HL-60 (cell line): ENCODE measurements around the gene PCDH15. TPM values are rescaled to one million over a fixed set of nuclear protein-coding genes. Genes with fewer than 3 reads are reported as not detected.

Source experiments
- DNase-seq, 2 experiments: peaks; one replicate each; pipeline ENCODE4 v3.0.0-alpha.2; 2010 to 2020; ENCODE audit warnings: low read depth in 1 of 2, low spot score in 1 of 2
- H3K27ac ChIP-seq: fragments of 250-450 bp; sonication (Bioruptor Pico); replicated peaks from 2 replicates; pipeline ENCODE4 v1.5.1; 2020; ENCODE audit warnings: mild to moderate bottlenecking, moderate library complexity
- H3K27me3 ChIP-seq: fragments of 250-450 bp; sonication (Bioruptor Pico); 2 replicates; pipeline ENCODE4 v1.5.1; 2021; ENCODE audit warnings: mild to moderate bottlenecking, moderate library complexity; ENCODE audit not compliant: insufficient read depth, poor library complexity, severe bottlenecking
- H3K4me3 ChIP-seq: replicated peaks from 2 replicates; pipeline ENCODE4 v1.5.1; 2011; ENCODE audit warnings: mild to moderate bottlenecking, control low read depth, low read length; ENCODE audit not compliant: insufficient read depth
- GABPA ChIP-seq: IDR thresholded peaks from 2 replicates; pipeline ENCODE4 v1.6.1; 2012; ENCODE audit warnings: low read depth
- POLR2AphosphoS5 ChIP-seq: IDR thresholded peaks from 2 replicates; pipeline ENCODE4 v1.6.1; 2012; ENCODE audit warnings: low read depth
- SPI1 ChIP-seq: IDR thresholded peaks from 2 replicates; pipeline ENCODE4 v1.6.1; 2012; ENCODE audit warnings: low read depth, mild to moderate bottlenecking, borderline replicate concordance
- microRNA-seq: library from miRNA; unstranded; fragments of <30 nt; microRNA quantifications from one replicate; pipeline ENCODE4, GENCODE V29; 2018
- TF ChIP-seq, protein P1 (sequence below): IDR thresholded peaks from 2 replicates; pipeline ENCODE4 v1.6.1; 2012; ENCODE audit warnings: low read depth; ENCODE audit not compliant: insufficient replicate concordance
- TF ChIP-seq, protein P2 (sequence below): IDR thresholded peaks from one replicate; pipeline ENCODE4 v1.5.1; 2011; ENCODE audit warnings: low read length, control low read depth, inconsistent platforms; ENCODE audit not compliant: insufficient read depth

Gene PCDH15

DNA sequence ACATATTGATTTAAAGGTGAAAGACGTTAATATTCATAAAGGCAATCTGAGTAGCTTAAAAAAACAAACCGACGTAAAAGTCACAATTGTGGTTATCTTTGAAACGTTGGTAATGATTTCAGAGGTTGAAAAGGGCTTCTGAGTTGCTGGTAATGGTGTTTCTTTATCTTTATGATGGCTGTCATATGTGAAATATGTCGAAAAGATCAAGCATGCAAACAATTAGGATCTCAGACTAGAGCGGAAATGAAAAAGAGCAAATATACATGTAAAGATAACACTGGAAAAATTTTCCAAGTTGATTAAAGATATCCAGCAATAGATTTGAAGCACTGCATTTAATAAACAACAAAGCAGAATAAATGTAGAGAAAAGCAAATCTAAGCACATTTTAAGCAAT, 1030.1 kb downstream of the PCDH15 start:
- no peak overlapping the region for H3K27ac ChIP-seq
- no peak for TF ChIP-seq POLR2AphosphoS5
- no peak for TF ChIP-seq GABPA
- TF ChIP-seq, protein P1, sequence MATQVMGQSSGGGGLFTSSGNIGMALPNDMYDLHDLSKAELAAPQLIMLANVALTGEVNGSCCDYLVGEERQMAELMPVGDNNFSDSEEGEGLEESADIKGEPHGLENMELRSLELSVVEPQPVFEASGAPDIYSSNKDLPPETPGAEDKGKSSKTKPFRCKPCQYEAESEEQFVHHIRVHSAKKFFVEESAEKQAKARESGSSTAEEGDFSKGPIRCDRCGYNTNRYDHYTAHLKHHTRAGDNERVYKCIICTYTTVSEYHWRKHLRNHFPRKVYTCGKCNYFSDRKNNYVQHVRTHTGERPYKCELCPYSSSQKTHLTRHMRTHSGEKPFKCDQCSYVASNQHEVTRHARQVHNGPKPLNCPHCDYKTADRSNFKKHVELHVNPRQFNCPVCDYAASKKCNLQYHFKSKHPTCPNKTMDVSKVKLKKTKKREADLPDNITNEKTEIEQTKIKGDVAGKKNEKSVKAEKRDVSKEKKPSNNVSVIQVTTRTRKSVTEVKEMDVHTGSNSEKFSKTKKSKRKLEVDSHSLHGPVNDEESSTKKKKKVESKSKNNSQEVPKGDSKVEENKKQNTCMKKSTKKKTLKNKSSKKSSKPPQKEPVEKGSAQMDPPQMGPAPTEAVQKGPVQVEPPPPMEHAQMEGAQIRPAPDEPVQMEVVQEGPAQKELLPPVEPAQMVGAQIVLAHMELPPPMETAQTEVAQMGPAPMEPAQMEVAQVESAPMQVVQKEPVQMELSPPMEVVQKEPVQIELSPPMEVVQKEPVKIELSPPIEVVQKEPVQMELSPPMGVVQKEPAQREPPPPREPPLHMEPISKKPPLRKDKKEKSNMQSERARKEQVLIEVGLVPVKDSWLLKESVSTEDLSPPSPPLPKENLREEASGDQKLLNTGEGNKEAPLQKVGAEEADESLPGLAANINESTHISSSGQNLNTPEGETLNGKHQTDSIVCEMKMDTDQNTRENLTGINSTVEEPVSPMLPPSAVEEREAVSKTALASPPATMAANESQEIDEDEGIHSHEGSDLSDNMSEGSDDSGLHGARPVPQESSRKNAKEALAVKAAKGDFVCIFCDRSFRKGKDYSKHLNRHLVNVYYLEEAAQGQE: no peak
- no peak for TF ChIP-seq SPI1
- TF ChIP-seq, protein P2, sequence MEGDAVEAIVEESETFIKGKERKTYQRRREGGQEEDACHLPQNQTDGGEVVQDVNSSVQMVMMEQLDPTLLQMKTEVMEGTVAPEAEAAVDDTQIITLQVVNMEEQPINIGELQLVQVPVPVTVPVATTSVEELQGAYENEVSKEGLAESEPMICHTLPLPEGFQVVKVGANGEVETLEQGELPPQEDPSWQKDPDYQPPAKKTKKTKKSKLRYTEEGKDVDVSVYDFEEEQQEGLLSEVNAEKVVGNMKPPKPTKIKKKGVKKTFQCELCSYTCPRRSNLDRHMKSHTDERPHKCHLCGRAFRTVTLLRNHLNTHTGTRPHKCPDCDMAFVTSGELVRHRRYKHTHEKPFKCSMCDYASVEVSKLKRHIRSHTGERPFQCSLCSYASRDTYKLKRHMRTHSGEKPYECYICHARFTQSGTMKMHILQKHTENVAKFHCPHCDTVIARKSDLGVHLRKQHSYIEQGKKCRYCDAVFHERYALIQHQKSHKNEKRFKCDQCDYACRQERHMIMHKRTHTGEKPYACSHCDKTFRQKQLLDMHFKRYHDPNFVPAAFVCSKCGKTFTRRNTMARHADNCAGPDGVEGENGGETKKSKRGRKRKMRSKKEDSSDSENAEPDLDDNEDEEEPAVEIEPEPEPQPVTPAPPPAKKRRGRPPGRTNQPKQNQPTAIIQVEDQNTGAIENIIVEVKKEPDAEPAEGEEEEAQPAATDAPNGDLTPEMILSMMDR: no peak
- H3K4me3 ChIP-seq: no peak overlapping the region
- DNase-seq: no peak
- H3K27me3 ChIP-seq: no peaks in the 10 kb centered on the region

DNA sequence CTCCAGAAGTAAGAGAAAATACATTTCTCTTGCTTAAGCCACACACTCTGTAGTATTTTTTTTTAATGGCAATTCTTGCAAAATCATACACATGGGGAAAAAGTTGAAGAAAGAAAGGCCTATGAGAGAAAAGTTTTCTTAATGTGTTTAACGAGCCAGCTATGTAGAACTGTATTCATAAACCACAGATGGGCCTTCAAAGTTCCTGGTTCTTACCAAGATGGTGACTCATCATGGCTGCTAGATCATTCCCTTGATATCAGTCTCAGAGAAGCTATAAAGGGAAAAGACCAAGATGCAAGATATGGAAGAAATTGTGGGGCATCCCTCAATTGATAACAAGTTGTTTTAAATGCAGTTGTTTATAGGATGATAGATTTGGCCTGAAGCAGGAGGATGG, 1035.7 kb downstream of the PCDH15 start:
- TF ChIP-seq POLR2AphosphoS5 (no peak), SPI1 (no peak), GABPA (no peak)
- TF ChIP-seq, protein P1: no peak
- TF ChIP-seq, protein P2: no peak
- Histone ChIP-seq H3K27me3 (no peaks in the 10 kb centered on the region), H3K4me3 (no peak overlapping the region), H3K27ac (no peak overlapping the region)
- no peak for DNase-seq

GRCh38 chr10:53754596-53755250, 1046.3 kb downstream of the PCDH15 start:
- no peak for DNase-seq
- TF ChIP-seq, protein P1: no peak
- TF ChIP-seq, protein P2: no peak
- TF ChIP-seq SPI1 (no peak), POLR2AphosphoS5 (no peak), GABPA (no peak)
- Histone ChIP-seq H3K27ac (no peak overlapping the region), H3K4me3 (no peak overlapping the region), H3K27me3 (no peaks in the 10 kb centered on the region)

Small RNA genes lying within 50 kb of the gene (microRNA-seq; reads per million reads assigned to microRNA genes)
- not detected for gene MIR548F1
